Cerebellar nuclear complex (tissue), 1 donor: ENCODE results near the gene PAX8.
"Not testable (repeated sequence)": the region's sequence is repeated elsewhere in the genome, so short reads cannot be mapped to it uniquely, and the experiment has no call there.

Source experiments
- DNase-seq, 2 experiments: peaks; one replicate each; lab custom pipeline; 2025; lab: John Stamatoyannopoulos, UW

Gene PAX8

DNA sequence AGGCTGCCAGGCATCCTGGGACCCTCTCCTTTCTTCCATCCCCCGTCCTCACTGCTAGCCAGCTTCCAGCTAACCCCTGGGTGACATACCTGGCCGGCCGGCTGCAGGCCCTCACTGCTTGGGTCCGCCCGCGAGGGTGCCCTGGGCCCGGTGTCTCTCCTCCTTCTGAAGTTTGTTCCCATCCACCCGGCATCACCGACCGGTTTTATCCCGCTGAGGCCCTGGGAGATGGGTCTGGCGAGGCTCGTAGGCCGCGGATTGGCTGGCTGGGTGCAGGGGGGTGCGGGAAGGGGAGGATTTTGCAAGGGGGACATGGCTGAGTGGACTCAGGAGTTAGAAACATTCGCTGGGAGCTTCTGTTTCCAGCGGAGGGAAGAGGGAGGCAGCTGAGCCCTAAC is at the start of gene PAX8:
TSS of gene PAX8 (minus strand) at position 180 of the 398 bp plus-strand sequence. CDS start 527 bp downstream, outside the sequence.
- DNase-seq: no peak

DNA sequence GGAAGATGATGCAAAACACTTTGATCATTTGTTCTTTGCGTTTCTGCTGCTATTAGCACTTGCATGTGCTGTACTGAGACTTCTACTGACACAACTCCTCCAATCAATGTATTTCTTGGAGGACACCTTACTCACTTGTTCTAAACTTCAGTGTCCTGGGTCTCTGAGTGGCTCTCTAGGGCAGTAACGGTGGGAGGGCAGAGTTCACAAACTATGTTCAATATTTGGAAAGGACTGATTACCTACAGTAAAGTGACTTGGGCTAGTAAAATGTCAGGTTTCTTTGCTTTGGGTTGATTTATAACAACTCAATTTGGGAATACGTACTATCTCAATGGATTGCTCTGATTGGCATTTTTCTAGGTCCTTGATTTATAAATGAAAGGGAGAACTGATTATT is 49.3 kb upstream of the PAX8 start:
- no peak for DNase-seq

DNA sequence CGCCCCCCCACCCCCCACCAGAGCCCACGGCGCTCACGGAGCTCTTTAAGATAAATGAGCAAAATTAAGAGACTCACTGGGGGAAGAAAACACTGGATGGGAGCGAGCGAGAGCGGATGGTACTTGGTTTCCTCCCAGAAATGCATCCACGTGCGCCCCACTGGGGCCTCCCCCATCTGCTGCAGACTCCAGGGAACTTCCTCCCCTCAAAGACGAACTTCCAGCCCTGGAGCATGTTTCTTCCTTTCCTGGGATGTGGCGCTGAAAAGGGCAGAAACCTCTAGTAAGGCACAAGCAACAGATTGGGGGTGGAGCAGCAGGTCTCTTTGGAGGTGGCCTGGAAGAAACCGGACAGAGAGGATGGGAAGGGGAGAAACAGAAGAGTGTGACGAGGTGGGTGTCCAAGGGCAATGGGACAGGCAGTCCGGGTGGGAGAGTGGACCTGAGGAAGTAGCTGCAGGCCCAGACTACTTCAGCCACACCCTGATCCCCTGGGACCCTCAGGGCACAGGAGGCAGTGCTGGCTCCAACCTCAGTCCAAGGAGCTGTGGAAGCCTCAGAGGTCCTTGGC is 46.5 kb upstream of the PAX8 start:
- not testable (repeated sequence) for DNase-seq

DNA sequence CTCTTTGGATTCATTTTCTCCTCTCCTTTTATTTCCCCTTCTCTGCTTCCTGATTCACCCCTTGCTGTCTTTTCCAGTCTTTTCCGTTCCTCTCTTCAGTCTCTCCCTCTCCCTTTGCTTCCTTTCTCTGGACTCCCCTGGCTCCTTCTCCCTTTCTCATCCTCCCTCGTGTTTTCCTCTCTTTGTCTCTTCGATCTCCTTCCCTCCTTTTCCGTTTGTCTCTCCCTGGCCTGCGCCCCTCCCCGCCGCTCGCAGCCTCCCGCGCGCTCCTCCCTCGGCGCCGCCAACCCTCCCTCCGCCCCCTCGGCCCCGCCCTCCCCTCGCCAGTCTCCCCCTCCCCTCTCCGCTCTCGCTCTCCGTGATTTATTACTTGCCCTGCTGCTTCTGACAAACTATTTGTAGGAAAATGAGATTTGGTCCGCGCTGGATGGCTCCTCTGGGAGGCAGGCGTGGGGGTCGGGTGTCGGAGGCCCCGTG is 46.0 kb upstream of the PAX8 start:
- DNase-seq: no peak

DNA sequence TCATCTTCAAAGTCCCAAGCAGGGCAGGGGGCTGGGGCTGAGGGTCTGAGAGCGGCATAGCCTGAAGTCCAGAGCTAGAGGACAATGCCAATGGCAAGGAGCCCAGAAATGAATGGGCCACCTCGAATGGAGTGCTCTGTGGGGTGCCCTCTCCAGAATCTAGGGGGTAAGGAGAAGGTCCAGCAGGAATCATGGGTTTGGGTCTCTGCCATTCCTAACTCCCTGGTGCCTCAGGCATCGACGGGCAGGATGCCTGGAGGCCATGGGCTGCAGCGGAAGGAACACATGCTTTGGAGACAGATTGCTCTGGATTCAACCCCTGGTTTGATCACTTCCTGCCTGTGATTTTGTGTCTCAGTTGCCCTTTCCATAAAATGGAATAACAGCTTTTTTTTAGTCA is 44.4 kb upstream of the PAX8 start:
- not testable (repeated sequence) for DNase-seq

DNA sequence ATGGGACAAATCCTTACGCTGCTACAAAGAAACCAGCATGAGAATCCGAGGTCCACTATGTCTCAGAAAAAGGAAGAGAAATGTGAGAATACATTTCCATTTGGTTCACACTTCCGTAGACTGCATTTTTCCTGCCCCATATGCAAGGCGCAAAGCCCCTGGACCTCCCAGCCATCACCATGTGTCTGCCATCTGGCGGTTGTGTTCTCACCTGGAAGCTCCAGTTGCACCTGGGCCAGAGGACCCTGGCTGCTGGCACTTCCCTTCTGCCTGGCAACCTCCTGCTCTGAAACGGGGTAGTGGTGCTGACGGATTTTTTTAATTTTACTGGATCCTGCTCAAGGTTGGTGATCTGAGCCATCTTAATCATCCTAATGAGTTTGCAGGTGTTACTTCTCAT is 41.4 kb upstream of the PAX8 start:
- not testable (repeated sequence) for DNase-seq

DNA sequence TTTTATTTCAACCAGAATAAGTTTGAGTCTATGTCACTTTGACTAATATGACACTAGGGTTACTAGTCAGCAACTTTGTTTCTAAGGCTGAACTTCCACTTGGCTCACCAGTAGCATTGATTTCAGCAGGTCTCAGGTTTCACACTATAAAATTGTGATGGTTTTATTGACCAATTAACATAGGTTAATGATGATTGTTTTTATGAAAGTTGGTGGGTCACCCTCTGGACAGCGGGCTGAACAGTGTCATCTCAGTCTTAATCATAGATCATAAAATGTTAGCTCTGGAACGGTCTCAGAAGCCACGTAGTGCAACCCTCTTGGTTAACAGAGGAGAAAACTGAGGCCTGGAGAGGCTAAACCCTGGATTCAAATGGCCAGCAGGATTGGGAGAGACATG is 40.2 kb upstream of the PAX8 start:
- not testable (repeated sequence) for DNase-seq

DNA sequence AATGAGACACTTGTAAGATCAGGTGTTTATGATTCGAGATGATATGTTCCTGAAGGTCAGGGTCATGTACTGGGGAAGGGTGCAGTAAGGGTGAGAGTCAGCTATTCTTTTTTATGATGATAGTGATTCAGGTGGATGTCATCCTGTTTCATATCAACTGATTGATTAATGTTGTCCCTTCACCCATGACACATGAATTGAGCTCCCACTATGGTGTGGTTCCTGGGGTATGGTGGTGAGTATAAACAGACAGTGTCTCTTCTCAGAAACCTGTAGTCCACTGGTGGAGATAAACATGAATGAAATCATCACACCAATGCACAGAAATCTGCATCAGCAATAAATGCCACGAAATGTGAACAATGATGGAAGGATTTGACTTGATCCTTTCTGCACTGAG is 37.4 kb upstream of the PAX8 start:
- no peak for DNase-seq

DNA sequence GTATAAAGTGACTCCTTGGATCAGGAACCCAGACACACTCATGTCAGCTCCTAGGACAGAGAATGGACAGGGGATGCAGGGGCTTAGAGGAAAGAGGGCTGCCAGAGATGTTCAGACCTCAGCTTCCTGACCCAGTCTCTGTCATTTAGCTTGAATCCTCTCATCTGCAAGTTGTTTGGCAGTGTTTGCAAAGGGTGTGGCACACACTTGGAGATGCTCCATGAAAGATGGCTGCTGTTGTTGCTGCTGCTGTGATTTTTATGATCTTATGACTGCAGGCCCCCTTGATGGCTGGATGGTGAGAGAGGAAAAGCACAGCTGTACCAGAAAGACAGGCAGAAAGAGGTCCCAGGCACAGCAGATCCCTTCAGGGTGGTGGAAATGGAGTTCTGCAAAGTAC is 35.9 kb upstream of the PAX8 start:
- not testable (repeated sequence) for DNase-seq

DNA sequence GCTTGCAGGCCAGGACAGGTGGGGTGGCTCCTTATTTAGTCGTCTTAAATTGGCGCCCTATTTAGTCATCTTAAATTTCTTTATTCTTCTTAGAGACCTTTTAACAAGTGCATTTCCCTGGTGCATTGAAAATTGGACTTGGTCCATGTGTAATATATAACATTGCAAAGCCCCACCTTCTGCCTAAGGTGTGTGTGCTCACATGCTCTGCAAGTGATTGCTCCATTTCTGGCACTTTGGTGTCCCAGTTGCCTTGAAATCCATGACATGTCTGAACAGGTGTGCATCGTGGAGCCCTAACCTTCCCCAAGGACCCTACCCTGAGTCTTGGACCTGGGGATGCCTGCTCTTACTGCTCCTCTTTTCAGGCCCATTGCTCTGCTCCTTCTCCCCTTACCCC is 35.5 kb upstream of the PAX8 start:
- DNase-seq: not testable (repeated sequence)

DNA sequence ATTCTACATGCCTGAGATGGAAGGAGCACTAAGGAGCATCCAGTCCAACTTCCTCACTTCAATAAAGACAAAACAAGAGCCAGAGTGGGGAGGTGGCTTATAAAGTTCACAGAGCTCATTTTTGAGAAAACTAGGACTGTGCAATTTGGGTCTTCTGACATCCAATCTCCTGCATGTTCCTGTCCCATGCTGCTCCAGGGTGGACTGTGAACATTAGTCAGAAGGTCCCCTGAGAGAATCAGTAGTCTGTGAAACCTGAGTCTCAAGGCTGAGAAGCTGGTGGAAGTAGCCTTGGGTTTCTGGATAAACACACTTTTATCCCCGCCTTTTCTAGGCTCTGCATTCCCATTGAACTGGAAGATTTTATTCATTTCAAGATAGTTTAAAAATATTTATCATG is 33.1 kb upstream of the PAX8 start:
- DNase-seq: not testable (repeated sequence)

DNA sequence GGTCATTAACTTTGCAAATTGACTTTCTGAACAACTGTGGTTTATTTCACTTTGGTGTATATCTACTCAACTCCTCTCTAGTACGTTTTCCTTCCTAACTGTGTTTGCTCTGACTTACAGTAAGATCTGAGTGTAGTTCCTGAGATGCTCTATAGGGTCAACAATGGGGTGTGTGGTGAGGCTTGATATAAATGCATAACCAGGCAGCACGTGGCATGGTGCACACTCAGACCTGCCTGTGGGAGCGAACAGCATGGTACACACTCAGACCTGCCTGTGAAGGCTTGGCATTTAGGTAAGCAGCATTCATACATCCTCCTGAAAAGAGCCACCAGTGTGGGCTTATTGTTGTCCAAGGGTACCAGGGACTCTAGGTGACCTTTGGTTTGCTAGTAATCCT is 32.5 kb upstream of the PAX8 start:
- not testable (repeated sequence) for DNase-seq

DNA sequence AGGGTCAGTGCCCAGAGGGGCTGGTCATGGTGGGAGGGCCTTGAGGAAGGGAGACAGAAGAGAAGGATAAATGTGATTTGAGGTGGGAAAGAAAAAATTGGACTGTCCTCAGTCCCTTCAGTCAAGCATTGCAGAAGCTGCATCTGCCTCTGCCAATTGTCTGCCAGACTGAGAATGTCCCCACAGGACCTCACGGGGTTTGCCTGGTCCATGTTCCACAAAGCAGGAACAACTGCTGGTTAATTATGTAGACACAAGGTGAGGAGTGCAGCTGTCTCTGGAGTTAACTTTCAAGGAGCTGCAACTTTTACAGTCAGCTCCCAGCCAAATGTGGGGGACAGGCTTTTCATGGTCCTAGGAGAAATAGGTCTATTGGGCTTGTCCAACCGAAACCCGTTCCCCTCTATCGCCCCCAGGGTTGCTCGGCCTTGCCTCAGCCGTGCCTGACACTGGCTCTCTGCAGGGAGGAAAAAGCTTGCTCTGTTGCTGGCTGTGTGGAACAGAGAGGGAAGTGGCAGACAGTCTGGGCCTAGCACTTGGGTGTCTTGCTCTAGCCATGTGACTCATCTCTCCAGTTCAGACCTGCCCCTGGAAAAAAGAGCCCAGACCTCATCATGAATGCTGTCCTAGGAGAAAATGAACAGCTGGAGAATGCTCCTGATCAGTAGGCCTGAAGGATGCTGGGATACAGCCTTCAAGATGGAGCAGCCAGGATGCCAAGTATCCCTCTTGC is 31.1 kb upstream of the PAX8 start:
- no peak for DNase-seq

DNA sequence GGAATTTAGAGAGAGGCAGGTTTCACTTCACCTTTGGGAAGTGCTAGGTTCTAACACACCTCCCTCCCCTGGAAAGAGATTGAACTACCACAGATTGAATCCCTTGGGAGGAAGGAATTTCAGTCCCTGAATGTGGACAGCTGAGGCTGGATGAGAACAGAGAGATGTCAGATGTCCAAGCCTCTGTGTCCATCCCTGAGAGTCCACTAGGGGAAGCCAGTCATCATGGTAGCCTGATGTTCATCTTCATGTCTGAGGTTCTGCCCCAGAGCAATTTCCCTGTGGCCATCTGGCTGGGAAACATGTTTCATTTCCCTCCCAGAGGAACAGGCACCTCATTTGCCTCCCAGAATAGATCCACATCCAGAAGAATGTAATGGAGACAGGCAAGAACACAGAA is 30.1 kb upstream of the PAX8 start:
- not testable (repeated sequence) for DNase-seq

DNA sequence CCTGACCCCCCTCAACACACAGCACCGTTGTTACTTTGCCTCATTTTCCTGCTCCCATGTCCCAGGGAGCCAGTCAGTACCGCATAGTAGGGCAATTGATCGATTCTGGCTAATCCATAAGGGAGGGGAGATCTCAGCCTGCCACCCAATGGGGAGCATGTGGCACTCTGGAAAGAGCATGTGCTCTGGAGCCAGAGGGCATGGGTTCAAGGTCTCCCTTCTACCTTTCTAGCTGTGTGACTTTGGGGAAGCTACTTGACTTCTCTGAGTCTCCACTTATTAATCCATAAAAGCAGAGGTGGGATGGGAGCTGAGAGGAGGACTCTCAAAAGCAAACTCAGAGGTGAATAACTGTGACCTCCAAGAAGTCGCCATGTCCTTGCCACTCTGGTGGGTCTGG is 27.5 kb upstream of the PAX8 start:
- DNase-seq: not testable (repeated sequence)

DNA sequence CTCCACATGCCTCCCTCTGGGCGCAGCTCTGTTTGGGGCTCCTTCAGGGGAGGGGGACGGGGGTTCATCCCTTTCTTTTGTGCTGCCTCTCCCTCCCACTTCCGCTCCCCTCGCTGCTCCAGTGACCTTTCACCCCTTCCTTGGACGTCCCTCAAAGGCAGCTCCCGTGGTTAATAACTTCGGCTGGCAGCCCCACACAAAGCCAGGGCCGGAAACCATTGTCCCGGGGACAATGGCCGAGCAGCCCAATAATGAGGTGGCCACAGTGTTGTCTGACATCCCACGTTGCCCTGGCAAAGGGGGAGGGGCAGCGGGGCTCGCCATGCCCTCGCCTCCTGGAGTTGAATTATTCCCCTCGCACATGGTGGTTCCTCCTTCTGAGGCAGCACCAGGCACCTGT is 27.0 kb upstream of the PAX8 start:
- not testable (repeated sequence) for DNase-seq

DNA sequence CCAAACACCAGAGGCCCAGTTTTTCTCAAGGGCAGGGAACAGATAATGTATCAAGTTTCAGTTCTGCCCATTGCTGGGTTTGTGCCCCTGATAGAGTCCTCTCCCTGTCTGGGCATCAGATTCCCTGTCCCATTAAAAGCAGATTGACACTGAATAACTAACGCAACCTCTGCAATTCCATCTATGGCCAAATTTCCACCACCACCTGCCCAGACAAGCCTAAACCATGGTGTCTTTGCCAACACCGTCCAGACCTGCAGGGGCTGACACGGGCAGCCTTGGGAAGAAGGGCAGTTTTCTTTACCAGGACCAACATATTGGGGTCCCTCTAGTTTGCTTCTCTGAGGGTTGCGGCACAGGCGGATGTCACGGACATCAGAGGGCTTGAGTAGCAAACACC is 26.4 kb upstream of the PAX8 start:
- no peak for DNase-seq

DNA sequence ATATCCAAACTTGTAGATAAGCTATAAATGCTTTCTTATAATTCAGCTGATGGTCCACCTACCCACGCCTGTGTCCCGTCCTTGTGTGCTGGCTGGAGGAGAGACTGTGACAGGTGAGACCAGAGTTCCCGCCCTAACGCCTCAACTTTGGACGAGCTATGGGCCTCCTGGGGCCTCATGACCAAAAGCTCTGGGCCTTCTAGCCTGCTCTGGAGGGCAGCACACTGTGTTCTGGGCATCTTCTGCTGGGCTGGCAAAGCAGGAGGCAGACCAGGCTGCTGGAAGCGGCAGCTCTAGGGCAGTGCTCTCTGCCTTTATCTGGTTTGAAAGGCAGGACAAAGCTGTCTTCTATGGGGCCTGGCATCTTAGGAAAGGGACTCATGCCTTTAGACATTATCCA is 26.0 kb upstream of the PAX8 start:
- DNase-seq: no peak

DNA sequence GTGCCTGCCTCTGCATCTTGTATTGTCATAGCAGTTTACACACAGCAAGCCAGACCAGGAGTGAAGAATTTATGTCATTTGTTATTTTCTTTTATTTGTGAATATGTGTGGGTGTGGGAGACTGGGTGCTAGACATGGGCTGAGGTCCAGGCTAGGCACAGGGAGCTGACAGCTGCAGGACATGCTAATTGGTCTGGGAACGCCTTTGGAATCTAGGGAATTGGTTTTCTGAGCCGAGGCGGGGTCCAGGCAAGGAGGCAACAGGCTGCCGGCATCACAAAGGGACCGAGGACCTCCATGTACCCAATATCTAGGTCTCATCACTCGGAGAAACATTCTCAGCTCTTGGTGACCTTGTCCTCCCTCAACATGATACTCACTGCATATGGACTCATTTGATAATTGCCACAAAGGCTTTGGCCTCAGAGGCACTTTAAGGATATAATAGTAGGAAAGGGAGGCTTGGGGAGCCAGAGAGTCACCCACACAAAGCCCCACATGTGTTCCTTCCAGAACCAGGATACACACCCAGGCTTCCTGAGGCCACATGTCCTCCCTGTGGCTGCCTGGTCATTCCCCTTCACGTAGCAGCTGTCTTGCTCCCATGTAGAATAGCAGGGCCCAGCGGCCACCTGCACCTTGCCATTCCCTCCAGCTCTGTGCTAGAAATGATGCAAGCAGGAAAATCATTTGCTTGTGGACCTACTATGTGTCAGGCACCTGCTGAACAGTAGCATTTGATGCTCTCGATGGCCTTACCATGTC is 23.7 kb upstream of the PAX8 start:
- DNase-seq: not testable (repeated sequence)

DNA sequence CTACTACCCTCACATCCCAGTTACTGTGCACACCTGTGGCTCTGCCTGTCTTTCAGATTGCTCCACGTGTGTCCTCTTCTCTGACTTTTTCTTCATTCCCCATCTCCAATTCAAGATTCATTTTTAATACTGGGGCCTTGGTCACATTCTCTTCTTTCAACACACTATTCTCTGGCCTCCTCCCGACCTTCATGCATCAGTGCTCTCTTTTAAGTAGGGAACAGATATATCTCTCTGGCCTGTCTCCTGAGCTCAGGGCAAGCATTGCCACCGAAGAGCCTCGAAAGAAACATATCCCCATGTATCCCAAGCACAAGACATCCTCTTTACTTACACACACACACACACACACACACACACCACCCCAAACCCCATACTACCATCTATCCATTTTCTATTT is 21.6 kb upstream of the PAX8 start:
- DNase-seq: no peak

DNA sequence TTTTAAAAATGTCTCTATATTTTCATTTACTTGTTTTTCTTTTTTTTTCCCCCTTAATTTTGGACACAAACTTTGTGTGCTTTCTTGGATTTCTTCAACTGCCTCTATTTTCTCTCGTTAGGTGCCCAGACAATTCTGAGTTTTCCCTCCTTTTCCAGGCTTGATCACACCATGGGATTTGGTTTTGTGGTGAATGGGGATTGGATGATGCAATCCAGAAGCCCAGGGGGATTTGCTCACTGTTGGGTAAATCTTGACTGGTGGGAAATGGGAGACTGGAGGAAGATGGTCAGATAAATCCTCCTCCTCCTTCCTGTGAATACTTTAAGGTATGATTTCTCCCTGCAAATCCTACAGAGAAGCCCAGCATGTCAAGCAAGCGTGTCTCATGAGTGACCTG is 19.5 kb upstream of the PAX8 start:
- DNase-seq: no peak

DNA sequence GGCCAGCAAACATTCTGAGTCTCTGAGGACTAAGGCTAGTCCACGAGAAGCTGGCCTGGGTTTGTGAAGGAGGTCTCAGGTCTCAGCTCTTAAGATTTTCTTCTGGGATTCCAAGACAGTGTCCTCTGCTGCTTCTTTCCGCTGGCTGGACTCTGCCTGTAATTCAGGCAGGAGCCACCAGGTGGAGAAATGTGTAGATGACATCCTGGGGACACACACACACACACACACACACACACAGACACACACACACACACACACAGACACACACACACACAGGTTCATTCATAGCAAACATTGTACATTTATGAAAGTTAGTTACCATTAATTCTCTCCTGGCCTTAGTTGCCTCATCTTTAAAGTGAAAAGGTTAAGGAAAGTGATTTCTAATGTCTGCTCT is 18.9 kb upstream of the PAX8 start:
- not testable (repeated sequence) for DNase-seq

DNA sequence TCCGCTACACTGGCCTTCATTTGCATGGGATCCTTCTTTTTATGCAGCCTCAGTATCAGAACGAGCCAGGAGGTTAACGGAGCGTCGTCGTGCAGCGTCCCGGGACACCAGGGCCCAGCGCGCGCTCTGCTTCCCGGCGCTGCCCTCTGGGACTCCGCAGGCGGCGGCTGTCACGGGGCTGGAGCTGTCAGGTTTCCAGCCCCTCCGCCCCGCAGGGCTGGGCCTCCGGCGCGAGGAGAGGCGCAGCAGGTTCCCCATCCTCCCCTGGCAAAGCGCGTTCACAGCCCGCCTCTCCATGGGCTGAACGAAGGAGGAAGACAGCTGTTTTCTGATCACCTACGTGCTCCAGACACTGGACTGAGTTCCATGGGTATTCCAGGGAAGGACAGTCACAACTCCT is 12.5 kb upstream of the PAX8 start:
- no peak for DNase-seq
